Muscle of back (tissue), 11 donors: Measurements from ENCODE around the gene MAP3K20. TPM values are rescaled to one million over a fixed set of nuclear protein-coding genes. Genes with fewer than 3 reads are reported as not detected.
A peak's percentile ranks its signal among the peaks of the same experiment; 100 is the strongest.
"Not testable (repeated sequence)": the region's sequence is repeated elsewhere in the genome, so short reads cannot be mapped to it uniquely, and the experiment has no call there.

Experiments
- DNase-seq, 3 donors: peaks; one replicate each; pipeline versions ENCODE4 v3.0.0 to v3.0.0-alpha.2; 2013
- polyA plus RNA-seq, 10 donors: library from polyadenylated mRNA; unstranded; fragments of 120-200 nt; gene quantifications; one replicate each; pipeline ENCODE4 v1.2.1, GENCODE V29; 2013; ENCODE audit not compliant: insufficient read length in 10 of 10

MAP3K20 gene
- polyA plus RNA-seq, 10 donors: 67.2 to 140 (median 88.0) TPM

- peak in 1 of 3 donors; percentile 88 for DNase-seq
Observed at GRCh38 chr2:173079973-173080860, 4.6 kb downstream of the MAP3K20 start.

- no peak for DNase-seq
Observed at GRCh38 chr2:173086518-173087213, 11.0 kb downstream of the MAP3K20 start.

GRCh38 chr2:173087214-173087581 is 11.6 kb downstream of the MAP3K20 start:
- no peak for DNase-seq

GRCh38 chr2:173087793-173088496 is 12.3 kb downstream of the MAP3K20 start:
- DNase-seq: no peak

- peak in 2 of 3 donors; percentile 66 to 87 for DNase-seq
Observed at GRCh38 chr2:173090276-173090877, 14.7 kb downstream of the MAP3K20 start.

GRCh38 chr2:173090973-173091660 is 15.5 kb downstream of the MAP3K20 start:
- DNase-seq: peak in 2 of 3 donors; percentile 31 to 72

- DNase-seq: no peak
Observed at GRCh38 chr2:173091910-173092309, 16.3 kb downstream of the MAP3K20 start.

GRCh38 chr2:173092844-173093402 is 17.3 kb downstream of the MAP3K20 start:
- DNase-seq: no peak

- not testable (repeated sequence) for DNase-seq
Observed at GRCh38 chr2:173093617-173094016, 18.0 kb downstream of the MAP3K20 start.

- DNase-seq: no peak
Observed at GRCh38 chr2:173094731-173095130, 19.1 kb downstream of the MAP3K20 start.

- DNase-seq: no peak
Observed at GRCh38 chr2:173095356-173095755, 19.7 kb downstream of the MAP3K20 start.

GRCh38 chr2:173099271-173099670 is 23.6 kb downstream of the MAP3K20 start:
- DNase-seq: no peak

- no peak for DNase-seq
Observed at GRCh38 chr2:173099804-173100203, 24.2 kb downstream of the MAP3K20 start.

- DNase-seq: no peak
Observed at GRCh38 chr2:173101687-173102086, 26.0 kb downstream of the MAP3K20 start.

- no peak for DNase-seq
Observed at GRCh38 chr2:173104156-173104555, 28.5 kb downstream of the MAP3K20 start.

- DNase-seq: no peak
Observed at GRCh38 chr2:173106959-173107628, 31.4 kb downstream of the MAP3K20 start.

- DNase-seq: no peak
Observed at GRCh38 chr2:173107629-173108022, 32.0 kb downstream of the MAP3K20 start.

GRCh38 chr2:173109253-173110188 is 33.9 kb downstream of the MAP3K20 start:
- DNase-seq: peak in 1 of 3 donors; percentile 72

- DNase-seq: no peak
Observed at GRCh38 chr2:173117678-173118077, 42.0 kb downstream of the MAP3K20 start.
